Type B pancreatic cell (in vitro differentiated cells): ENCODE results near the gene SMG9. TPM values are rescaled to one million over a fixed set of nuclear protein-coding genes. Genes with fewer than 3 reads are reported as not detected.

ENCODE experiments used
- DNase-seq: peaks from one replicate; pipeline ENCODE4 v3.0.0; 2021; ENCODE audit warnings: mixed read lengths; ENCODE audit not compliant: unreplicated experiment; ENCODE audit errors: extremely low spot score
- H3K27ac Mint-ChIP-seq: 2 replicates; pipeline ENCODE4 v1.8.0; 2021; ENCODE audit warnings: mild to moderate bottlenecking, mixed read lengths
- H3K27me3 Mint-ChIP-seq: 2 replicates; pipeline ENCODE4 v1.8.0; 2021; ENCODE audit warnings: mixed read lengths
- H3K36me3 Mint-ChIP-seq: 2 replicates; pipeline ENCODE4 v1.8.0; 2021; ENCODE audit warnings: mixed read lengths
- H3K4me1 Mint-ChIP-seq: one replicate; pipeline ENCODE4 v1.8.0; 2021; ENCODE audit warnings: mixed read lengths; ENCODE audit not compliant: unreplicated experiment
- H3K4me3 Mint-ChIP-seq: 2 replicates; pipeline ENCODE4 v1.8.0; 2021; ENCODE audit warnings: mild to moderate bottlenecking, mixed read lengths
- H3K9me3 Mint-ChIP-seq: 2 replicates; pipeline ENCODE4 v1.8.0; 2021; ENCODE audit warnings: mixed read lengths
- CTCF ChIP-seq: fragments of 200-600 bp; sonication (generic); conservative IDR thresholded peaks from 2 replicates; pipeline ENCODE4 v1.5.0; 2021; ENCODE audit warnings: antibody characterized with exemption, mild to moderate bottlenecking
- total RNA-seq: library from RNA; stranded (reverse); gene quantifications from 2 replicates; pipeline ENCODE4 v1.2.1, GENCODE V29; 2021; ENCODE audit warnings: low replicate concordance

Gene SMG9
- total RNA-seq, 1 donor from 2014 or later: 64.9 TPM

GRCh38 chr19:43704002-43704705 is 50.6 kb downstream of the SMG9 start:
- DNase-seq: no peak
- TF ChIP-seq CTCF: no peak
- Mint-ChIP-seq H3K36me3 (no peaks in the 10 kb centered on the region), H3K27me3 (peaks cover 23% of the 10 kb centered on the region), H3K4me1 (peaks cover 25% of the 10 kb centered on the region), H3K27ac (no peak overlapping the region), H3K9me3 (no peaks in the 10 kb centered on the region), H3K4me3 (no peak overlapping the region)

DNA sequence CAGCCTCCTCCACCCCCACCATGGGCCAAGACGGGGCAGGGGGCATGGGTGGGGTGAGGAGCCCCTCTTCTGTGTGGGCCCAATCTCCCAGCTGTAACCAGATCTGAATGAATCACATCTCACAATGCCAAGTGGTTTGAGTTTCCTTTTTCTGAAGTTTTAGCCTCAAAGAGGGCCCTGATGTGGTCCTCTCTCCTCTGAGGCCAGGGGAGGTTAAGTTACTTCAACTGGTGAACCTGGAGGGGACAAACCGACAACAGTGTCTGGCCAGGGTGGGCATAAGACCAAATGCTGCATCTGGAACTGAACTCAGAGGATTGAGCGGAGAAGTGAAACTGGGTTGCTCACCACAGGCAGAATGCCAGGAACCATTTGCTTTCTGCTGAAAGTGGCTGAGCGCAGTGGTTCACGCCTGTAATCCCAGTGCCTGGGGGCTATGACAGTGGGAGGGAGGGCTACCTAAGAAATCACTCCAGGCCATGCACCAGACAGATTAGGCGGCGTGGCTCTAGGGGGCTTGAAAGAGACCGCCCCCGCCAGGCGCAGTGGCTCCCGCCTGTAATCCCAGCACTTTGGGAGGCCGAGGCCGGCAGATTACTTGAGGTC is 54.3 kb downstream of the SMG9 start:
- H3K4me1 Mint-ChIP-seq: peaks cover 25% of the 10 kb centered on the region
- DNase-seq: no peak
- no peak for TF ChIP-seq CTCF
- no peaks in the 10 kb centered on the region for H3K9me3 Mint-ChIP-seq
- no peak overlapping the region for H3K4me3 Mint-ChIP-seq
- peaks cover 40% of the 10 kb centered on the region for H3K27me3 Mint-ChIP-seq
- peak overlapping the region; percentile 48 for H3K27ac Mint-ChIP-seq
- H3K36me3 Mint-ChIP-seq: no peaks in the 10 kb centered on the region

- no peak for TF ChIP-seq CTCF
- no peaks in the 10 kb centered on the region for H3K9me3 Mint-ChIP-seq
- H3K27me3 Mint-ChIP-seq: peaks cover 41% of the 10 kb centered on the region
- H3K36me3 Mint-ChIP-seq: no peaks in the 10 kb centered on the region
- H3K27ac Mint-ChIP-seq: no peak overlapping the region
- peaks cover 25% of the 10 kb centered on the region for H3K4me1 Mint-ChIP-seq
- peak; percentile 71 for DNase-seq
- H3K4me3 Mint-ChIP-seq: no peak overlapping the region
Measured at GRCh38 chr19:43699506-43700394, 55.0 kb downstream of the SMG9 start.

DNA sequence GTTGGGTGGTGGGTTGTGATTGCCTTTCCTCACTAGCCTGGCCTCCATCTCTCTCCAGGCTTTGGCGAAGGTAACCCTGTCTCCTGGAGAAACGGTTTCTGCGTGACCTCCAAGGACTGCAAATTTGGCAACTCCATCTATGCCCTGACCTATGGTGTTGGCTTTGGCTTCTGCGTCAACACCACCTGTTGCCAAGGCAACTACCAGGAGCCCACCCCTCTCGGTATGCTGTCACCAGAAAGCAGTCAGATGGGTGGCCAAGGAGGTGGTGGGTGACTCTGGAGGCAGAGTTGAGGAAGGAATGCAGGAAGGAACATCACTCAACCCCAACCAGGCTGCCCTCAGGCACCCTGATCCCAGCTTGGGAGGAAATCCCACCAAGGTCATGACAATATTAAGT is 57.5 kb downstream of the SMG9 start:
- H3K27me3 Mint-ChIP-seq: peaks cover 51% of the 10 kb centered on the region
- no peaks in the 10 kb centered on the region for H3K9me3 Mint-ChIP-seq
- H3K36me3 Mint-ChIP-seq: no peaks in the 10 kb centered on the region
- no peak for DNase-seq
- no peak overlapping the region for H3K4me3 Mint-ChIP-seq
- H3K27ac Mint-ChIP-seq: no peak overlapping the region
- H3K4me1 Mint-ChIP-seq: peaks cover 17% of the 10 kb centered on the region
- no peak for TF ChIP-seq CTCF

GRCh38 chr19:43695985-43696704 is 58.6 kb downstream of the SMG9 start:
- Mint-ChIP-seq H3K4me1 (peaks cover 11% of the 10 kb centered on the region), H3K27ac (no peak overlapping the region), H3K36me3 (no peaks in the 10 kb centered on the region), H3K27me3 (peaks cover 49% of the 10 kb centered on the region), H3K9me3 (no peaks in the 10 kb centered on the region), H3K4me3 (no peak overlapping the region)
- TF ChIP-seq CTCF: no peak
- no peak for DNase-seq
